Gastrocnemius medialis (tissue), 4 donors: ENCODE data around the gene ITGB5.

Experiments used
- CTCF ChIP-seq, 5 experiments: fragments of 450-650 bp in 3 of 5; fragments of 200-600 bp in 2 of 5; sonication (generic) in 2 of 5; IDR thresholded peaks in 4 of 5; conservative IDR thresholded peaks in 1 of 5; 1 replicate in 4 of 5; 2 replicates in 1 of 5; pipeline ENCODE4 v1.5.1; 2016 to 2019; ENCODE audit warnings: antibody characterized with exemption in 5 of 5, mild to moderate bottlenecking in 3 of 5, moderate library complexity in 3 of 5
- POLR2A ChIP-seq, 2 donors: fragments of 450-650 bp; IDR thresholded peaks; one replicate each; pipeline ENCODE4 v1.6.1; 2017; ENCODE audit warnings: antibody characterized with exemption in 2 of 2, mild to moderate bottlenecking in 2 of 2, moderate library complexity in 2 of 2

GRCh38 chr3:124879337-124879680, 7.9 kb downstream of the ITGB5 start:
- no peak for TF ChIP-seq CTCF (IDR thresholded peaks at IDR 0.05 in 4 of 5, conservative IDR thresholded peaks at IDR 0.05 in 1 of 5)
- TF ChIP-seq POLR2A (IDR thresholded peaks at IDR 0.05), result no peak
